SK-N-SH (cell line): ENCODE results near the gene MAP3K5. TPM values are rescaled to one million over a fixed set of nuclear protein-coding genes. Genes with fewer than 3 reads are reported as not detected.

Source experiments
- CTCF ChIA-PET: fragments of 300-600, 350-600 bp; formaldehyde crosslinking; extraction: SDS; loops from one replicate; lab custom pipeline; 2021; lab: Yijun Ruan, JAX
- POLR2A ChIA-PET: fragments of 350-600 bp; sonication (Branson Sonifier 250); formaldehyde crosslinking; extraction: SDS; loops from one replicate; lab custom pipeline; 2020; ENCODE audit warnings: antibody characterized with exemption, inconsistent platforms; lab: Yijun Ruan, JAX
- DNase-seq: peaks from one replicate; pipeline ENCODE4 v3.0.0; 2012
- H2AFZ ChIP-seq: fragments of 200-600 bp; sonication (generic); 2 replicates; pipeline ENCODE4 v1.8.1; 2016; ENCODE audit warnings: antibody characterized with exemption, mild to moderate bottlenecking, low read depth
- H3F3A ChIP-seq: fragments of 200-600 bp; sonication (generic); replicated peaks from 2 replicates; pipeline ENCODE3; 2016; ENCODE audit warnings: antibody characterized with exemption, mild to moderate bottlenecking; ENCODE audit not compliant: insufficient read depth
- H3K27ac ChIP-seq, 2 experiments: fragments of 200-500 bp in 1 of 2; fragments of 200-600 bp in 1 of 2; sonication (Bioruptor generic) in 1 of 2; sonication (generic), shearing (Covaris generic) in 1 of 2; 2 replicates each; pipeline versions ENCODE4 v1.5.1 to v1.6.1; 2014 to 2016; ENCODE audit warnings: low read depth in 2 of 2, inconsistent platforms in 1 of 2, low read length in 1 of 2, mild to moderate bottlenecking in 1 of 2, mixed read lengths in 1 of 2
- H3K27me3 ChIP-seq: fragments of 200-600 bp; sonication (generic), shearing (Covaris generic); 2 replicates; pipeline ENCODE4 v1.6.1; 2016; ENCODE audit warnings: mixed run types; ENCODE audit not compliant: insufficient read depth
- H3K36me3 ChIP-seq, 2 experiments: fragments of 200-500 bp in 1 of 2; fragments of 200-600 bp in 1 of 2; sonication (Bioruptor generic) in 1 of 2; sonication (generic) in 1 of 2; replicated peaks in 1 of 2; 2 replicates each; pipeline versions ENCODE3 to v1.5.1; 2014 to 2016; ENCODE audit warnings: low read length in 1 of 2, mild to moderate bottlenecking in 1 of 2; ENCODE audit not compliant: insufficient read depth in 2 of 2, control insufficient read depth in 1 of 2
- H3K4me1 ChIP-seq, 2 experiments: fragments of 200-500 bp in 1 of 2; fragments of 200-600 bp in 1 of 2; sonication (Bioruptor generic) in 1 of 2; sonication (generic), shearing (Covaris generic) in 1 of 2; 2 replicates each; pipeline versions ENCODE4 v1.5.1 to v1.6.1; 2014 to 2016; ENCODE audit warnings: low read depth in 1 of 2, low read length in 1 of 2, mixed run types in 1 of 2; ENCODE audit not compliant: insufficient read depth in 2 of 2, control insufficient read depth in 1 of 2
- H3K4me2 ChIP-seq: fragments of 200-600 bp; sonication (generic), shearing (Covaris generic); 2 replicates; pipeline ENCODE4 v1.6.1; 2017; ENCODE audit warnings: mixed run types
- H3K4me3 ChIP-seq, 2 experiments: fragments of 200-500 bp in 1 of 2; fragments of 200-600 bp in 1 of 2; sonication (Bioruptor generic) in 1 of 2; sonication (generic), shearing (Covaris generic) in 1 of 2; 2 replicates each; pipeline versions ENCODE4 v1.5.1 to v1.8.1; 2014 to 2016; ENCODE audit warnings: low read depth in 2 of 2, inconsistent platforms in 1 of 2, low read length in 1 of 2, mild to moderate bottlenecking in 1 of 2, mixed read lengths in 1 of 2, moderate library complexity in 1 of 2
- H3K79me2 ChIP-seq: fragments of 200-600 bp; sonication (generic); 2 replicates; pipeline ENCODE4 v1.8.1; 2017; ENCODE audit warnings: mild to moderate bottlenecking; ENCODE audit not compliant: insufficient read depth
- H3K9ac ChIP-seq: fragments of 200-600 bp; sonication (generic); 2 replicates; pipeline ENCODE4 v1.6.1; 2017; ENCODE audit warnings: mixed run types
- H3K9me2 ChIP-seq: fragments of 200-600 bp; sonication (generic); 2 replicates; pipeline ENCODE4 v1.6.1; 2017; ENCODE audit warnings: mixed run types
- H3K9me3 ChIP-seq: fragments of 200-600 bp; sonication (generic); 2 replicates; pipeline ENCODE4 v1.6.1; 2017; ENCODE audit warnings: mixed run types, mild to moderate bottlenecking, moderate library complexity
- H4K20me1 ChIP-seq: fragments of 200-600 bp; sonication (generic); 2 replicates; pipeline ENCODE4 v1.6.1; 2017; ENCODE audit warnings: mild to moderate bottlenecking, mixed run types; ENCODE audit not compliant: insufficient read depth
- ELF1 ChIP-seq: IDR thresholded peaks from 2 replicates; pipeline ENCODE4 v1.4.0; 2012
- EP300 ChIP-seq, 2 experiments: IDR thresholded peaks; 2 replicates each; pipeline versions ENCODE4 v1.4.0 to v1.6.1; 2012; ENCODE audit warnings: borderline replicate concordance in 1 of 2, low read depth in 1 of 2, low read length in 1 of 2
- FOXM1 ChIP-seq: IDR thresholded peaks from 2 replicates; pipeline ENCODE4 v1.4.0; 2012; ENCODE audit warnings: low read depth, mild to moderate bottlenecking
- JUND ChIP-seq: IDR thresholded peaks from 2 replicates; pipeline ENCODE4 v1.4.0; 2012
- REST ChIP-seq: IDR thresholded peaks from 2 replicates; pipeline ENCODE4 v1.6.1; 2012; ENCODE audit warnings: mild to moderate bottlenecking, low read depth, low read length, moderate library complexity
- RXRA ChIP-seq: IDR thresholded peaks from 2 replicates; pipeline ENCODE4 v1.4.0; 2012; ENCODE audit warnings: low read depth, mild to moderate bottlenecking, borderline replicate concordance
- SMC3 ChIP-seq: IDR thresholded peaks from 2 replicates; pipeline ENCODE4 v1.6.1; 2012; ENCODE audit warnings: low read depth, low read length, improper control_type of control experiment
- TCF12 ChIP-seq: IDR thresholded peaks from 2 replicates; pipeline ENCODE4 v1.4.0; 2012
- ZBTB33 ChIP-seq: IDR thresholded peaks from 2 replicates; pipeline ENCODE4 v1.4.0; 2012; ENCODE audit warnings: low read depth, borderline replicate concordance
- WGBS: methylation state at CpG from one replicate; pipeline ENCODE4 v1.1.6; 2017; ENCODE audit warnings: low lambda C conversion rate; 5-methylcytosine and 5-hydroxymethylcytosine counted together
- polyA plus RNA-seq, 3 experiments: library from polyadenylated mRNA; depleted of rRNA; stranded (reverse); fragments of >200 nt; gene quantifications; 2 replicates each; pipeline ENCODE4 v1.2.3, GENCODE V29; 2012
- TF ChIP-seq, protein P1 (sequence below): fragments of 200-600 bp; sonication (generic); IDR thresholded peaks from 2 replicates; pipeline ENCODE4 v1.6.1; 2017; ENCODE audit warnings: antibody characterized with exemption, mild to moderate bottlenecking, moderate library complexity
- TF ChIP-seq, protein P2 (sequence below): IDR thresholded peaks from 2 replicates; pipeline ENCODE4 v1.4.0; 2012; ENCODE audit warnings: low read depth

MAP3K5 gene
- polyA plus RNA-seq, 1 of the 3 experiments (the other 2 are of a cell fraction) = 1.4 TPM

DNA sequence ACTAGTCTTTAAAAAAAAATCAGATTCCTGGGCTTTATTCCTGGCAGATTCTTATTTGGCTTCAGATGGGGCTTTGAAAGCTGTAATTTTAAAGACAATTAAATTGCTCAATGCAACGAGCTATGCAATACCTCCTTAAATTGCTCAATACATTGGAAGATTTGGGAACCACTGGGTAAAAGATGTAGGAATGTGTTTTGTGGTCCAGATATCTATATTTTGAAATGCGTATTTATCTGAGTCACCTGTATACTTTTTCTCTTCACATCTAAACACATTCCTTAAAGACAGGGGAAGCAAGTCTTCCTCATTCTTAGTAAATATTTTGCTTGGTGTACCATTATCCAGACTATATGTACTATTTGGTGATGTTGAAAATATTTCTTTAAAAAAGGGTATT lies 212.5 kb downstream of the MAP3K5 start:
- H3K4me1 ChIP-seq = no peaks in the 10 kb centered on the region
- peaks cover 0 to 10% of the 10 kb centered on the region in 2 experiments for H3K36me3 ChIP-seq
- H3K4me2 ChIP-seq = no peak overlapping the region
- no peaks in the 10 kb centered on the region for H4K20me1 ChIP-seq
- ChIA-PET POLR2A (no interaction called here), CTCF (interaction anchor here (0.7 to 1.6 kb wide), 3 partner anchors 14 to 213 kb away, joined by 4 read pairs; partner anchors contain the start of gene MAP3K5)
- no peak overlapping the region for H3K27ac ChIP-seq
- H2AFZ ChIP-seq = no peak overlapping the region
- 87% methylated on average over 2 of the region's 2 CpGs for WGBS
- H3K9ac ChIP-seq = no peak overlapping the region
- H3K4me3 ChIP-seq = no peak overlapping the region
- no peaks in the 10 kb centered on the region for H3K27me3 ChIP-seq
- TF ChIP-seq ZBTB33 (no peak), FOXM1 (no peak), SMC3 (no peak), ELF1 (no peak), REST (no peak), JUND (no peak), TCF12 (no peak), RXRA (no peak), EP300 (IDR thresholded peaks at IDR 0.05; ENCODE audit: borderline replicate concordance in 1 of 2, low read depth in 1 of 2, low read length in 1 of 2) (no peak)
- TF ChIP-seq, protein P1, sequence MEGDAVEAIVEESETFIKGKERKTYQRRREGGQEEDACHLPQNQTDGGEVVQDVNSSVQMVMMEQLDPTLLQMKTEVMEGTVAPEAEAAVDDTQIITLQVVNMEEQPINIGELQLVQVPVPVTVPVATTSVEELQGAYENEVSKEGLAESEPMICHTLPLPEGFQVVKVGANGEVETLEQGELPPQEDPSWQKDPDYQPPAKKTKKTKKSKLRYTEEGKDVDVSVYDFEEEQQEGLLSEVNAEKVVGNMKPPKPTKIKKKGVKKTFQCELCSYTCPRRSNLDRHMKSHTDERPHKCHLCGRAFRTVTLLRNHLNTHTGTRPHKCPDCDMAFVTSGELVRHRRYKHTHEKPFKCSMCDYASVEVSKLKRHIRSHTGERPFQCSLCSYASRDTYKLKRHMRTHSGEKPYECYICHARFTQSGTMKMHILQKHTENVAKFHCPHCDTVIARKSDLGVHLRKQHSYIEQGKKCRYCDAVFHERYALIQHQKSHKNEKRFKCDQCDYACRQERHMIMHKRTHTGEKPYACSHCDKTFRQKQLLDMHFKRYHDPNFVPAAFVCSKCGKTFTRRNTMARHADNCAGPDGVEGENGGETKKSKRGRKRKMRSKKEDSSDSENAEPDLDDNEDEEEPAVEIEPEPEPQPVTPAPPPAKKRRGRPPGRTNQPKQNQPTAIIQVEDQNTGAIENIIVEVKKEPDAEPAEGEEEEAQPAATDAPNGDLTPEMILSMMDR = no peak
- TF ChIP-seq, protein P2, sequence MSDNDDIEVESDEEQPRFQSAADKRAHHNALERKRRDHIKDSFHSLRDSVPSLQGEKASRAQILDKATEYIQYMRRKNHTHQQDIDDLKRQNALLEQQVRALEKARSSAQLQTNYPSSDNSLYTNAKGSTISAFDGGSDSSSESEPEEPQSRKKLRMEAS = no peak
- TF ChIP-seq, all 33 proteins: peak for 0
- Histone ChIP-seq H3K9me2 (no peaks in the 10 kb centered on the region), H3F3A (no peaks in the 10 kb centered on the region), H3K9me3 (no peaks in the 10 kb centered on the region), H3K79me2 (no peaks in the 10 kb centered on the region)
- no peak for DNase-seq
